Iris pigment epithelial cell (primary cell): Measurements from ENCODE around the gene LGALS8.
"Not testable (repeated sequence)": the region's sequence is repeated elsewhere in the genome, so short reads cannot be mapped to it uniquely, and the experiment has no call there.

Experiments used
- DNase-seq: peaks from one replicate; pipeline ENCODE4 v3.0.0-alpha.2; 2011; ENCODE audit warnings: low read depth

LGALS8 gene

GRCh38 chr1:236541710-236542109 lies 17.9 kb downstream of the LGALS8 start:
- DNase-seq: peak; percentile 36

GRCh38 chr1:236543065-236543669 lies 19.4 kb downstream of the LGALS8 start:
- DNase-seq: no peak

- peak; percentile 15 for DNase-seq
Observed at GRCh38 chr1:236545621-236546169, 21.9 kb downstream of the LGALS8 start.

- no peak for DNase-seq
Observed at GRCh38 chr1:236548452-236548851, 24.7 kb downstream of the LGALS8 start.

- no peak for DNase-seq
Observed at GRCh38 chr1:236550961-236551851, 27.4 kb downstream of the LGALS8 start.

GRCh38 chr1:236552096-236552495 lies 28.3 kb downstream of the LGALS8 start:
- no peak for DNase-seq

GRCh38 chr1:236552901-236553300 lies 29.1 kb downstream of the LGALS8 start:
- DNase-seq: peak; percentile 43

GRCh38 chr1:236553370-236553769 lies 29.6 kb downstream of the LGALS8 start:
- DNase-seq: no peak

GRCh38 chr1:236556606-236557005 lies 32.8 kb downstream of the LGALS8 start:
- DNase-seq: no peak

GRCh38 chr1:236558081-236558480 lies 34.3 kb downstream of the LGALS8 start:
- DNase-seq: no peak

- no peak for DNase-seq
Observed at GRCh38 chr1:236558846-236559245, 35.1 kb downstream of the LGALS8 start.

GRCh38 chr1:236560213-236560771 lies 36.5 kb downstream of the LGALS8 start:
- DNase-seq: no peak

GRCh38 chr1:236561976-236562375 lies 38.2 kb downstream of the LGALS8 start:
- DNase-seq: no peak

GRCh38 chr1:236565530-236565929 lies 41.7 kb downstream of the LGALS8 start:
- DNase-seq: no peak

GRCh38 chr1:236568285-236568894 lies 44.6 kb downstream of the LGALS8 start:
- peak; percentile 7 for DNase-seq

GRCh38 chr1:236575523-236575922 lies 51.7 kb downstream of the LGALS8 start:
- peak; percentile 87 for DNase-seq

- peak; percentile 87 for DNase-seq
Observed at GRCh38 chr1:236576004-236576403, 52.2 kb downstream of the LGALS8 start.

- DNase-seq: peak; percentile 5
Observed at GRCh38 chr1:236577041-236577440, 53.3 kb downstream of the LGALS8 start.

GRCh38 chr1:236578661-236579060 lies 54.9 kb downstream of the LGALS8 start:
- no peak for DNase-seq

- DNase-seq: not testable (repeated sequence)
Observed at GRCh38 chr1:236580404-236580803, 56.6 kb downstream of the LGALS8 start.

GRCh38 chr1:236581528-236581927 lies 57.7 kb downstream of the LGALS8 start:
- DNase-seq: no peak

GRCh38 chr1:236589531-236589930 lies 65.7 kb downstream of the LGALS8 start:
- DNase-seq: no peak
